ENCODE data around the gene SLC16A7.

- TF ChIP-seq, protein P1, sequence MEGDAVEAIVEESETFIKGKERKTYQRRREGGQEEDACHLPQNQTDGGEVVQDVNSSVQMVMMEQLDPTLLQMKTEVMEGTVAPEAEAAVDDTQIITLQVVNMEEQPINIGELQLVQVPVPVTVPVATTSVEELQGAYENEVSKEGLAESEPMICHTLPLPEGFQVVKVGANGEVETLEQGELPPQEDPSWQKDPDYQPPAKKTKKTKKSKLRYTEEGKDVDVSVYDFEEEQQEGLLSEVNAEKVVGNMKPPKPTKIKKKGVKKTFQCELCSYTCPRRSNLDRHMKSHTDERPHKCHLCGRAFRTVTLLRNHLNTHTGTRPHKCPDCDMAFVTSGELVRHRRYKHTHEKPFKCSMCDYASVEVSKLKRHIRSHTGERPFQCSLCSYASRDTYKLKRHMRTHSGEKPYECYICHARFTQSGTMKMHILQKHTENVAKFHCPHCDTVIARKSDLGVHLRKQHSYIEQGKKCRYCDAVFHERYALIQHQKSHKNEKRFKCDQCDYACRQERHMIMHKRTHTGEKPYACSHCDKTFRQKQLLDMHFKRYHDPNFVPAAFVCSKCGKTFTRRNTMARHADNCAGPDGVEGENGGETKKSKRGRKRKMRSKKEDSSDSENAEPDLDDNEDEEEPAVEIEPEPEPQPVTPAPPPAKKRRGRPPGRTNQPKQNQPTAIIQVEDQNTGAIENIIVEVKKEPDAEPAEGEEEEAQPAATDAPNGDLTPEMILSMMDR (IDR thresholded peaks at IDR 0.05) = no peak
- TF ChIP-seq EP300 (IDR thresholded peaks at IDR 0.05) (no peak), POLR2AphosphoS5 (IDR thresholded peaks at IDR 0.05) (no peak)
These were observed 807 bp upstream of the SLC16A7 start for GRCh38 chr12:59594943-59595500.
